ENCODE results near the gene GRB7.

DNA sequence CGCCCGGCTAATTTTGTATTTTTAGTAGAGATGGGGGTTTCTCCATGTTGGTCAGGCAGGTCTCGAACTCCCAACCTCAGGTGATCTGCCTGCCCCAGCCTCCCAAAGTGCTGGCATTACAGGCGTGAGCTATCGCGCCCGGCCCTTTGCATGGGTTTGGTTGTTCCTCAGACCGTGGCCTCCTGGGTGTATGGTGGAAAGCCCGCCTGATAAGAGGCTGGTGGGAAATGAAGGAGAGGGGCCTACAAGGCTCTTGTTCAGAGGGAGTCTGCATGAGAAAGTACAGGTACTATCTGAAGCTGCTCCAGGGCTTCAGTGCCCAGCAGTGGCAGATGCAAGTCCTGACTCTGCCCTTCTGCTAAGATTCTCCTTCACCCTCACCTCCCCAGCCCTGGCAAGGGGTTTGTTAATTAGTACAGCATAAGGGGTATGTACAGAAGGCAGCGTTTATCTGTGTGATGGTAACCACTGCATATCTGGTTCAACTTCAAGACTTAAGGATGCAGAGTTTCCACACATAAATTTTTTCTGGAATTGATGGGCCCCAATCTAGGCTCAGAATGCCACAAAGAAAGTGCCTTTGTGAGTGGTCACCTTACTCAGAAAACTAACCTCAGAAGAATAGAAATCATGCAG, 24.2 kb downstream of the GRB7 start:
- TF ChIP-seq, protein P1, sequence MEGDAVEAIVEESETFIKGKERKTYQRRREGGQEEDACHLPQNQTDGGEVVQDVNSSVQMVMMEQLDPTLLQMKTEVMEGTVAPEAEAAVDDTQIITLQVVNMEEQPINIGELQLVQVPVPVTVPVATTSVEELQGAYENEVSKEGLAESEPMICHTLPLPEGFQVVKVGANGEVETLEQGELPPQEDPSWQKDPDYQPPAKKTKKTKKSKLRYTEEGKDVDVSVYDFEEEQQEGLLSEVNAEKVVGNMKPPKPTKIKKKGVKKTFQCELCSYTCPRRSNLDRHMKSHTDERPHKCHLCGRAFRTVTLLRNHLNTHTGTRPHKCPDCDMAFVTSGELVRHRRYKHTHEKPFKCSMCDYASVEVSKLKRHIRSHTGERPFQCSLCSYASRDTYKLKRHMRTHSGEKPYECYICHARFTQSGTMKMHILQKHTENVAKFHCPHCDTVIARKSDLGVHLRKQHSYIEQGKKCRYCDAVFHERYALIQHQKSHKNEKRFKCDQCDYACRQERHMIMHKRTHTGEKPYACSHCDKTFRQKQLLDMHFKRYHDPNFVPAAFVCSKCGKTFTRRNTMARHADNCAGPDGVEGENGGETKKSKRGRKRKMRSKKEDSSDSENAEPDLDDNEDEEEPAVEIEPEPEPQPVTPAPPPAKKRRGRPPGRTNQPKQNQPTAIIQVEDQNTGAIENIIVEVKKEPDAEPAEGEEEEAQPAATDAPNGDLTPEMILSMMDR (IDR thresholded peaks at IDR 0.05): no peak
- TF ChIP-seq POLR2A (IDR thresholded peaks at IDR 0.05): no peak
